Uterus (tissue), 2 donors: ENCODE measurements around the gene FOXN3.

Experiments
- POLR2A ChIP-seq, 2 donors: fragments of 450-650 bp; IDR thresholded peaks; one replicate each; pipeline ENCODE4 v1.6.1; 2016; ENCODE audit warnings: antibody characterized with exemption in 2 of 2, mild to moderate bottlenecking in 1 of 2, moderate library complexity in 1 of 2
- TF ChIP-seq, protein P1 (sequence below), 4 experiments: fragments of 200-600 bp in 2 of 4; fragments of 450-650 bp in 2 of 4; sonication (generic) in 2 of 4; IDR thresholded peaks; one replicate each; pipeline ENCODE4 v1.5.1; 2016 to 2019; ENCODE audit warnings: antibody characterized with exemption in 4 of 4, mild to moderate bottlenecking in 2 of 4, moderate library complexity in 1 of 4

DNA sequence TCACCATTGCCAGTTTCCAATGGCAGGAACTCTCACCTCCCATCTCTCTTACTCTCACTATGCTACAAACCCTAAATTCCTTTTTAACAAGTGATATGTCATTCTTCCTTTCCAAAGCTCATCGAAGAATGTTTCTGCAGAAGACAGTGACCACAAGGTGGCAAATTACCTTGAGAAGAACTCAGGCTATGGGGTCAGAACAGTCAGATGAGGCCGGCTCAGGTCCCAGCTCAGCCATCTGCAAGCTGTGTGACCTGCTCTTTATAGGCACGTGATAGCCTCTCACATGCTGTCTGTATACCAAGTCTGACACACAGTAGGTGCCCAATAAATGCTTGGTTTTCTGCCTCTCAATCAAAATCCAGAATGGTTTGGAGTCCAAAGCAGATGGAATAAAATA, 80.7 kb downstream of the FOXN3 start:
- TF ChIP-seq, protein P1, sequence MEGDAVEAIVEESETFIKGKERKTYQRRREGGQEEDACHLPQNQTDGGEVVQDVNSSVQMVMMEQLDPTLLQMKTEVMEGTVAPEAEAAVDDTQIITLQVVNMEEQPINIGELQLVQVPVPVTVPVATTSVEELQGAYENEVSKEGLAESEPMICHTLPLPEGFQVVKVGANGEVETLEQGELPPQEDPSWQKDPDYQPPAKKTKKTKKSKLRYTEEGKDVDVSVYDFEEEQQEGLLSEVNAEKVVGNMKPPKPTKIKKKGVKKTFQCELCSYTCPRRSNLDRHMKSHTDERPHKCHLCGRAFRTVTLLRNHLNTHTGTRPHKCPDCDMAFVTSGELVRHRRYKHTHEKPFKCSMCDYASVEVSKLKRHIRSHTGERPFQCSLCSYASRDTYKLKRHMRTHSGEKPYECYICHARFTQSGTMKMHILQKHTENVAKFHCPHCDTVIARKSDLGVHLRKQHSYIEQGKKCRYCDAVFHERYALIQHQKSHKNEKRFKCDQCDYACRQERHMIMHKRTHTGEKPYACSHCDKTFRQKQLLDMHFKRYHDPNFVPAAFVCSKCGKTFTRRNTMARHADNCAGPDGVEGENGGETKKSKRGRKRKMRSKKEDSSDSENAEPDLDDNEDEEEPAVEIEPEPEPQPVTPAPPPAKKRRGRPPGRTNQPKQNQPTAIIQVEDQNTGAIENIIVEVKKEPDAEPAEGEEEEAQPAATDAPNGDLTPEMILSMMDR (IDR thresholded peaks at IDR 0.05) = no peak
- TF ChIP-seq POLR2A (IDR thresholded peaks at IDR 0.05) = no peak
